GM12874 (cell line): ENCODE data around the gene SETD4.

ENCODE experiments used
- TF ChIP-seq, protein P1 (sequence below): IDR thresholded peaks from 2 replicates; pipeline ENCODE4 v1.5.1; 2011; ENCODE audit warnings: low read depth, mild to moderate bottlenecking, control low read depth, low read length, moderate library complexity; ENCODE audit not compliant: insufficient read depth

Gene SETD4

GRCh38 chr21:35994613-35995012 is 65.7 kb downstream of the SETD4 start:
- TF ChIP-seq, protein P1, sequence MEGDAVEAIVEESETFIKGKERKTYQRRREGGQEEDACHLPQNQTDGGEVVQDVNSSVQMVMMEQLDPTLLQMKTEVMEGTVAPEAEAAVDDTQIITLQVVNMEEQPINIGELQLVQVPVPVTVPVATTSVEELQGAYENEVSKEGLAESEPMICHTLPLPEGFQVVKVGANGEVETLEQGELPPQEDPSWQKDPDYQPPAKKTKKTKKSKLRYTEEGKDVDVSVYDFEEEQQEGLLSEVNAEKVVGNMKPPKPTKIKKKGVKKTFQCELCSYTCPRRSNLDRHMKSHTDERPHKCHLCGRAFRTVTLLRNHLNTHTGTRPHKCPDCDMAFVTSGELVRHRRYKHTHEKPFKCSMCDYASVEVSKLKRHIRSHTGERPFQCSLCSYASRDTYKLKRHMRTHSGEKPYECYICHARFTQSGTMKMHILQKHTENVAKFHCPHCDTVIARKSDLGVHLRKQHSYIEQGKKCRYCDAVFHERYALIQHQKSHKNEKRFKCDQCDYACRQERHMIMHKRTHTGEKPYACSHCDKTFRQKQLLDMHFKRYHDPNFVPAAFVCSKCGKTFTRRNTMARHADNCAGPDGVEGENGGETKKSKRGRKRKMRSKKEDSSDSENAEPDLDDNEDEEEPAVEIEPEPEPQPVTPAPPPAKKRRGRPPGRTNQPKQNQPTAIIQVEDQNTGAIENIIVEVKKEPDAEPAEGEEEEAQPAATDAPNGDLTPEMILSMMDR: no peak

- TF ChIP-seq, protein P1: no peak
These were observed 66.3 kb downstream of the SETD4 start for GRCh38 chr21:35993875-35994490.

GRCh38 chr21:35991131-35991530 is 69.2 kb downstream of the SETD4 start:
- TF ChIP-seq, protein P1: no peak

- TF ChIP-seq, protein P1: no peak
These were observed 69.7 kb downstream of the SETD4 start for GRCh38 chr21:35990609-35991008.

- TF ChIP-seq, protein P1: no peak
These were observed 71.1 kb downstream of the SETD4 start for GRCh38 chr21:35989138-35989735.

- TF ChIP-seq, protein P1: no peak
These were observed 71.7 kb downstream of the SETD4 start for GRCh38 chr21:35988416-35989137.

- TF ChIP-seq, protein P1: no peak
These were observed 72.9 kb downstream of the SETD4 start for GRCh38 chr21:35987475-35987874.
